GM18861 (cell line): ENCODE measurements around the gene ICAM4.

ENCODE experiments used
- ATAC-seq: cut with Tn5 transposase; IDR thresholded peaks from one replicate; pipeline ENCODE4 v1.9.1; 2021; ENCODE audit not compliant: unreplicated experiment

The ICAM4 gene

GRCh38 chr19:10317045-10317856 is 30.5 kb downstream of the ICAM4 start:
- no peak for ATAC-seq

- ATAC-seq = no peak
These were observed 31.2 kb downstream of the ICAM4 start for GRCh38 chr19:10317857-10318462.

- ATAC-seq = no peak
These were observed 32.3 kb downstream of the ICAM4 start for GRCh38 chr19:10318807-10319682.

GRCh38 chr19:10320602-10321416 is 34.1 kb downstream of the ICAM4 start:
- ATAC-seq = no peak

- ATAC-seq = no peak
These were observed 34.7 kb downstream of the ICAM4 start for GRCh38 chr19:10321417-10321797.

- no peak for ATAC-seq
These were observed 35.4 kb downstream of the ICAM4 start for GRCh38 chr19:10321874-10322835.

GRCh38 chr19:10325732-10326131 is 39.0 kb downstream of the ICAM4 start:
- ATAC-seq = no peak

- no peak for ATAC-seq
These were observed 41.0 kb downstream of the ICAM4 start for GRCh38 chr19:10327793-10328192.

- ATAC-seq = no peak
These were observed 42.0 kb downstream of the ICAM4 start for GRCh38 chr19:10328558-10329429.

GRCh38 chr19:10329555-10329954 is 42.8 kb downstream of the ICAM4 start:
- no peak for ATAC-seq

- ATAC-seq = no peak
These were observed 45.6 kb downstream of the ICAM4 start for GRCh38 chr19:10332158-10332964.

GRCh38 chr19:10332965-10333757 is 46.4 kb downstream of the ICAM4 start, which contains the start of gene RAVER1:
RAVER1 (minus strand) TSS chr19:10333529; CDS start chr19:10333507, 22 bp downstream.
- peak; percentile 60 for ATAC-seq

- ATAC-seq = no peak
These were observed 47.2 kb downstream of the ICAM4 start for GRCh38 chr19:10333758-10334587.

- ATAC-seq = no peak
These were observed 48.0 kb downstream of the ICAM4 start for GRCh38 chr19:10334588-10335351.

- no peak for ATAC-seq
These were observed 48.7 kb downstream of the ICAM4 start for GRCh38 chr19:10335352-10335985.
